GDM1 (cell line): Measurements from ENCODE around the gene CDH4.
"Not testable (repeated sequence)": the region's sequence is repeated elsewhere in the genome, so short reads cannot be mapped to it uniquely, and the experiment has no call there.

Experiments used
- DNase-seq: peaks from one replicate; lab custom pipeline; 2025; lab: John Stamatoyannopoulos, UW

CDH4 gene

DNA sequence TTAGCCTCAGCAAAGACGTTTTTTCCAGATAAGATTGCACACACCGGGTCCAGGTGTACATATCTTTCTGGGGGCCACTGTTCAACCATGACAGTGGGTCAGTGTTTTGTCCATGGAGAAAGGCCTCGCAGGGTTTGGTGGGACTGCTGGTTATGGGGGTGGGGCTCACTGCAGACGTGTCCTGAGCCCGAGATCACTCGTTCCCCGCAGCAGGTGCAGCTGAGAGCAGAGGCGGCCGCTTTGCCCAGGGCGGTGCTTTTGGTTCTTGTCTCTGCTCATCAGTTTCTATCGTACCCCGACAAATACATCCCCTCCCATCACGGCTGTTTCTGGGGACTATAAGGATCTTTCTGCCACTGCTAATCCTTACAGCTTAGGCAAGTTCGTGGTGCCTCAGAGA lies 166.9 kb downstream of the CDH4 start:
- no peak for DNase-seq

DNA sequence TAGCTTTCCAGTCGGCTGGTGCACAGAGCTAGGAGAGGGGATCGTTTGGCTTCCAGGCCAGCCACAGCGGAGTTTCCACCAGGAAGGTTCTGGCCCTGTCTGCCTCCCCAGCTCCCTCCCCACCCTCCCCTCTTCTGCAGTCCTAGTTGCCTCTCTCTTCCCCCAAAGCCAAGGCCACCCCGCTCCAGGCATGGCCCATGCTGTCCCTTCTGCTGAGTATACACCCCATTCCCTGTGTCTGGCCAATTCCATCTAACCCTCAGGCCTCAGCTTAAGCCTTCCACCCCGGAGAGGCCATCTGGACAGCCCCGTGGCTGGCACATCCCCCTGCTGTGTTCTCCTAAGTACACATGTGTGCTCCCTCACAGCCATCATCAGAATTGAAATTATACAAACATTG lies 167.4 kb downstream of the CDH4 start:
- no peak for DNase-seq

DNA sequence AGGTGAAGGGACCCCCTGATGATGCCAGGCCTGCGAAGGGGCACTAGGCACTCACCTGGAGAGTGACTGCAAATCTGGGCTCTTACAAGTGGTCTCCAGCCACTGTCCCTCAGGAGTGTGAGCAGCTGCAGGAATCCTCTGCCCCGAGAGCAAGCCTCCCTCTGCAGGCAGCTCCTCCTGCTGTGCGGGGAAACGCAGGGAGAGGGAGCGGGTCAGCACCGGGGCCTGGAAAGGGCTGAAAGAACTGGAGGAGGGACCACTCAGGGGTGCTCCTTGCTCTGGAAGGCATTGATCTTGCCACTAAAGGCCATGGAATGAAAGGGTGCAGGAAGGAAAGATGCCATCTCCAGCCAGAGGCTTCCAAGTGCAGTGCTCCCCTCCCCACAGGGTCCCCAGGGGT lies 168.0 kb downstream of the CDH4 start:
- no peak for DNase-seq

DNA sequence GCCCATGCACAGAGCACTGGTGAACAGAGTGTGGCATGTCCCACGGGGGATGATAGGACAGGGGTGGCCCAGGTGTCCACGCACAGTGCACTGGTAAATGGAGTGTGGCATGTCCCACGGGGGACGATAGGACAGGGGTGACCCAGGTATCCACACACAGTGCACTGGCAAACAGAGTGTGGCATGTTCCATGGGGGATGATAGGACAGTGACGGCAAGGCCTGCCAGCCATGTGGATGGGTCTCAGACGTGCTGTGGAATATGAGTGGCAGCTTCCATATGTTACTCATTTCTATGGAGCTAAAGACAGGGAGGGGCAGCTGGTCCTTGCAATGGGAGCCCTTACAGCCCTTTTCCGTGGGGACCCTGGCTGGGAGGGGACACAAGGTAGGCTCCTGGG lies 168.7 kb downstream of the CDH4 start:
- no peak for DNase-seq

DNA sequence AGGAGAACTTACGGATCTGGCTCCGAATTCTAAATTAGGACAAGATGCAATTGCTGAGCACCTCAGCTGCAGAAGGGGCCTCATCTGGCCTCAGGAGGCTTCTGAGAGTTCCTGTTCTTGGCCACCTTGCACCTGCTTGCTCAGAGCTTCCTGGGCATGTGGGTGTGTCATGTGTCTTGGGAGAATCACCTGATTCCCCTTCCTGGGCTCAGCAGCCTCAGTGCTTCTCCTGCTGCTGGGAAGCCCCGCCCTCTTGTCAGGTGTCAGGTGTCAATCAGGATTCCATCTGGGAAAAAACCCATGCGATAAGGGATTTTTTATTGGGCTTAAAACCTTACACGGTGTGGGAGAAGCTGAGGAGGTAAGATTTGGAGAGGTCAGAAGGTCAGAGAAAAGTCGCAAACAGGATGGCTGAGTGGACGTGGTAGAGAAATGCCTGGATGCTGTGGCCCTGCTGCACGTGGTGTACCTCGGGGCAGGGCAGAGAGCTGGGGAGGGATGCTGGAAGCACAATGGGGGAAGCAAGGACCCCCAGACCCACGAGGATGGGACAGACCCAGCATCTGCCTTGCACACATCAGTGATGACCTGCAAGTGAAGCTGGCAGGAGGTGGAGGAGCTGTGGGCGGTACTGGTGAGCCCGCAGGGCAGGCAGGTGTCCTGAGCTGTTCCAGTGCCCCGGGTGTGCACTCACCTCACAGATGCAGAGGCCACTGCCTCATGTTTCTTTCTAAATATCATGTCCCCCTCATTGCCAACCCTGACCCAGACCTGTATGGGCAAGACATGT lies 170.8 kb downstream of the CDH4 start:
- DNase-seq = no peak

DNA sequence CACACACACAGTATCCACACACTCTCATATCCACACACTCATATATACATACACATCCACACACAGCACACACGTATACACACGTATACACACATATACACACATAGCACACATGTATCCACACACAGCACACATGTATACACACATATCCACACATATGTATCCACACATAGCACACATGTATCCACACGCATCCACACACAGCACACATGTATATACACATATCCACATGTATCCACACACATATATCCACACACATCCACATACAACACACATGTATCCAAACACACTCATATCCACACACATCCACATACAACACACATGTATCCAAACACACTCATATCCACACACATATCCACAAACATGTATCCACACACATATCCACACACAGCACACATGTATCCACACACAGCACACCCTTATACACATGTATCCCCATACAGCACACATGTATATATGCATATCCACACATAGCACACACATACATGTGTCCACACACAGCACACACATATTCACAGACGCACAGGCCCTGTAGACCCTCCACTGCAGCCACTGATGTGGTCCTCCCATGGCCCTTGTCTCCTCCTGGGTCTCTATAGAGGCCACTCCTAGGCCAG lies 172.1 kb downstream of the CDH4 start:
- DNase-seq = no peak

DNA sequence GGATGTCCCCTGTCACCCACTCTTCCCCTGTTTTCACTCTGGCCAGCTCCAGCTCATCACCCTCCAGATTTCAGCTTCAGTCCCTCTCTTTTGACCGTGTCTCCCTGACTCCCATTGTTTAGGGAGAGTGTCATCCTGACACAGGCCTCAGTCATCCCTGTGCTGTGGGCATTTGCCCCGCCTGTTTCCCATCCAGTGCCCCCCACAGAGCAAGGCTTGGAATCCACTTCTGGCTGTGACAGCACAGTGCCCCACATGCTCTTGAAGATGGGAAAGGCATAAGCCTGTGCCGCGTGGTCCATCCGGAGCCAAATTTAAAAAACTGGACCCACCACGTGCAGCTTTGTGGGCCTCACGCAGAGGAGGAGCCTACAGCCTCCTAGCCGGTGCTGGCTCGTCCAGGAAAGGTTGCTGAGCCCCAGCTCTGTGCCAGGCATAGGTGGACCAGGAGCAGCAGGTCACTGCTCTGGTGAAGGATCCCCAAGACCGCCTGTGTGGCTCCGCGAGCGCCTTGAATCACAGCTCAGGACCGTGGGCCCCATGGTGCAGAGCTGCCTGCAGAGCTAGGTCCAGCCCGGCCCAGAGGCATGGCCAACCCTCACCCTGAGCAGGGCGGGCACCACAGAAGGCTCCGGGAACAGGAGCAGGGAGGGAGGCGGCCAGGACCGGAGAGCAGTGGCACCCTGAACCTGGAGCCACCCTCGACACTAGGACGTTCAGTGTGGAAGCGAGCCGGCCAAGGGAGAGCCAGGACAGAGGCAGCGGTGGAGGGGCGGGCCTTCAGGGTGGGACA lies 172.8 kb downstream of the CDH4 start:
- DNase-seq = no peak

DNA sequence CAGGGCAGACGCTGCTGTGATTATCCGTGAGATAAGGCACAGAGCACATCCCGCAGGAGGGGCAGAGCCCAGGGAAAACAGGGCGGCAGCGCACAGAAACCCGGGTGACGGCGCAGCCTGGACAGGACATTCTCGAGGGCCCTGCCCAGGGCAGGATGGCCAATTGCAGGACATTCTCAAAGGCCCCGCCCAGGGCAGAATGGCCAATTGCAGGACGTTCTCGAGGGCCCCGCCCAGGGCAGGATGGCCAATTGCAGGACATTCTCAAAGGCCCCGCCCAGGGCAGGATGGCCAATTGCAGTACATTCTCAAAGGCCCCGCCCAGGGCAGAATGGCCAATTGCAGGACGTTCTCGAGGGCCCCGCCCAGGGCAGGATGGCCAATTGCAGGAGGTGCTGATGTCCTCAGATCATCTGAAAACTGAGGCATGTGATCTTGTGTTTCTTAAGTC lies 173.5 kb downstream of the CDH4 start:
- not testable (repeated sequence) for DNase-seq

DNA sequence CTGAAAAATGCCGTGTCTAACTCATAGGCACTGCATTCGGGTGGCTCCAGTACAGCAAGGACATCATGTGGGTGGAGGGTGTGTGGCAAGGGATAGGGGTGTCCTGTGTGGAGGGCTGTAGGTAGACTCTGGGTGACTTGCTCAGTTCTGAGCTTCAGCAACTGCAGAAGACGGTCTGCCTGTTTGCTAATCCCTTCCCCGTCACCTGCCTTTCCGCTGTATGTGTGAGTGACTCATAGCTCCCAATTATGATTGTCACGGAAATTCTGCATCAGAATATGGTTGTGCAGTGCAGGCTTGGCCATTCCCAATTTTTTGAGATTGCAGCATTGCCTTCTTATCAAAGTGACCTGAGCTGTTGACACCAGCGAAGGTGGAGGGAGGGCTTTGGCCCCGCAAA lies 174.3 kb downstream of the CDH4 start:
- no peak for DNase-seq

DNA sequence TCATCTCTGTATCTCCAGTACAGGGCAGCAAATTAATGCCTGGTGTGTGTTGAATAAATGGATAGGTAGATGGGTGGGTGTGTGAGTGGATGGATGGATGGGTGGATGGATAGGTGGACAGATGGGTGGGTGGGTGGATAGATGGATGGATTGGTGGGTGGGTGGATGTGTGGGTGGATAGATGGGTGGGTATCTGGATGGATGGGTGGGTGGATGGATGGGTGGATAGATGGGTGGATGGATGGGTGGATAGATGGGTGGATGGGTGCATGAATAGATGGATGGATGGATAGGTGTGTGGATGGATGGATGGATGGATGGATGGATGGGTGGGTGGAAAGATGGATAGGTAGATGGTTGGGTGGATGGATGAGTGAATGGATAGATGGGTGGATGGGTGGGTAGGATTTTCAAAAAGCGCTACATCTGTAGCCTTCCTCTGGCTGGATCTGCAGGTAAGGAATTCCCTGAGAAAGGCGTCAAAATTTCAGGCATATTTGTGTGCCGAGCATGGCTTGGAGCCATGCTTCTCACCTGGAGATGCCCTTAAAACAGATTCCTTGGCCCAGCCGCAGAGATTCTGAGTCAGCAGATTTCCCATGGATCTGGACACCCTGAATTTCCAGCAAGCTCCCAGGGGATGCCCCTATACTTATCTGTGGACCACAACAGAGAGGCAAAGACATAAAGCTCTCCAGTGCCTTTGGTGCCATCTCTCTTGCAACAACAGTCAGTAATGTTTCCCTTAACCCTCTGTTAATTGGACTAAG lies 177.6 kb downstream of the CDH4 start:
- no peak for DNase-seq

DNA sequence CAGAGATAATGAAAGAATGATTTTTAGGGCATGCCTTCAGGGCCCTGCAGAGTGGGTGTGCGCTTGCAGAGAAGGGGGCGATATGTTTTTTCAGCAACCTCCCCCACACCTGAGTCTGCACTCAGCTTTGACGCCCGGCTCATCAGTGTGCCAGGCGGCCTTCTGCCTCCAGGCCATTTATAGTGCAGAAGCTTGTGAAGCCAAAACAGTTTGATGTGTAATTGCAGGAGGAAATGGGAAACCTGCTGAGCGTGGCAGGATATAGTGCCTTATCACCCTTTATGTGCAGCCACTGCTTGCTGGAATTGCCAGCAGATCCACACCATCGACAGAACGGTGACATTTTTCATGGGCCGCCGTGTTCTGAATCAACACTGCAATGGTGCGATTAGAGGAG lies 178.2 kb downstream of the CDH4 start:
- no peak for DNase-seq

DNA sequence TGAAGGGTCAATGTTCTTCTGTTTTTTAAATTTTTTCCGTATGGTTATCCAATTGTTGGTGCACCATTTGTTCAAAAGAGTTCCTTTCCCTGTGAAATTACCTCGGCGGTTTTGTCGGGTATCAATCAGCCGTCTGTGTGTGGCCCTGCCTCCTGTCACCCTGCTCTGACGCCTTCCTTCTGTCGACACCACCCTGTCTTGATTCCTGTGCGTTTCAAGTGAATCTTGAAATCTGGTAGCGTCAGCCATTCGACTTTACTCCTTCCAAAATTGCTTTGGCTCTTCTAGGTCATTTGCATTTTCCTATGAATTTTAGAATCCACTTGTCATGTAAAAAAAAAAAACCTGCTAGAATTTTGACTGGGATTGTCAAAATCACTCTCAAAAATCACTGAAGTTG lies 181.1 kb downstream of the CDH4 start:
- no peak for DNase-seq

DNA sequence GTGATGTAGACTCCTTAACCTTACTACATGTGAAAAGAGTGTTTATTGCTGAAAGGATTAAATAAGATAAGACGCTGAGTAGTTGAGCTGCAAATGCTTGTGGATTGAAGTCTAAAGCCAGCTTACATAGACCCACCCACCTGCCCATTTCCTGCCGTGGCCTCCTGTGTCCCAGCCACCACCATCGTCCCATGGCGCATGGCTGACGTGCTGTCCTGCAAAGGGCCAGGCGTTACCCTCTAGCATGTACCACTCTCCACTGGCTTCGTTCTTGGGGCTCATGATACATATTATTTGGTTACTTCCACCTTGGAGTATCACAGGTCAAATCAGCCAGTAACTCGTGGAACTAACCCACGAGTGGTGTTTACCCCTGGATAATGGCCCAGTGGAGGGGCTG lies 181.8 kb downstream of the CDH4 start:
- no peak for DNase-seq

DNA sequence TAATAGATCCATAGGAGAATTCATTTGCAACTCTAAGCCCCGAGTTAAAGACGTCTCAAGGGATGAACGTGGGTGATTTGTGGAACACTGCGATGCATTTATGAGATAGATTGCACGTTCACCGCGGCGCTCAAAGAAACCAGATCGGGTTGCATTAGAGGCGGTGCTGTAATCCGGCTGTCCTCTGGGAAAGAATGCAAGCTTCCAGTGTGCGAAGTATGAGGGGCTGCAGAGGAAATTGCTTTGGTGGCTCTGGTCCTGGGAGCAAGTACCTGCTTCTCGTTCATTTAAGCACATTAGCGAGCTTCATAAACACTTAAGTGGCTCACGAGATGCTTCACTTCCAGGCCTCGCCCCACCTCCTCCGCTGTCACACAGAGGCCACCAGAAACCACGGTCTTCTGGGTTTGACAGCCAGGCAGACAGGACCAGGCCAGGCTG lies 182.3 kb downstream of the CDH4 start:
- DNase-seq = no peak

DNA sequence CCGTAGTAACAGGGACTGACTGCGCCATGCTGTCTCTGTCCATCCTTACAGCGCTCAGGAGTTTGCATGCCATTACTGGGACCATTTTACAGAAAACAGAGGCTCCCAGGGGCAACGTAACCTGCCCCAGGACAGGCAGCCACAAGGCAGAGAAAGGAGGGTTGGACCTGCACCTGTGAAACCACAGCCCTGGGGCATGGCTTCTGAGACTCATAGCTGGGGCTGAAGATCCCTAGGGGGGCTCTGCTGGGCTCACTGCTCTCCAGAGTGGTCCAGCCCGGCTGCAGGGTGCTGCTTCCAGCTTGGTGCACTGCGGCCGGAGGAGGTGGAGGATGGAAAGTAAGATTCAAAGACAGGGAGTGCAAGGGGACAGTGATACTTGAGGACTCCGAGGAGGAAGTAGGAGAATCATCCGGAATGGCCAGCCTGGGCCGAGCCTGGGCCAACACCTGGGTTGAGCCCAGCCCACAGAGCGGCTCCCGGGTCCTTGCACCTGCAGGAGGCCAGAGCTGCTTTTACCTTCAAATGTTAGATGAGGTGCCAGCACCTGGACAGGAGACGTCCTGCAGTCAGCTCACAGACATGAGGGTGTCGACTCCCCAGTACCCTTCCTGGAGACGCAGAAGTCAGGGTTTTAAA lies 183.2 kb downstream of the CDH4 start:
- no peak for DNase-seq

DNA sequence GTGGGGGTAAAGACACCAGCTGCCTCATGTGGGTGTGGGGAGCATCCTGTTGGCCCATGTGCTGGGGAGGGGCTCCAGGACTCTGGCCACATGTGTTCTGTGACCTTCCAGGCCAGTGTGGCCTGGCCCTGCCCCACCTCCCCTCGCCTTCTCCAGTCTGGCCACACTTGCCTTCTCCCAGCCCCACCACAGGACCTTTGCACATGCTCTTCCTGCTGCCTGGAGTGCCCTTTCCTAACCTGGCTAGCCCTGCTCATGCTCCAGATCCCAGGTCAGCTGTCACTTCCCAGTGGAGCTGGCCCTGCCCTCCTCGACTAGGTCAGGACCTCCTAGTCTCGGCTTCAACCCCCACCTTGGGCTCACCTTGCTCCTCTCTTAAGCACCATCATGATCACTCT lies 183.8 kb downstream of the CDH4 start:
- DNase-seq = no peak

DNA sequence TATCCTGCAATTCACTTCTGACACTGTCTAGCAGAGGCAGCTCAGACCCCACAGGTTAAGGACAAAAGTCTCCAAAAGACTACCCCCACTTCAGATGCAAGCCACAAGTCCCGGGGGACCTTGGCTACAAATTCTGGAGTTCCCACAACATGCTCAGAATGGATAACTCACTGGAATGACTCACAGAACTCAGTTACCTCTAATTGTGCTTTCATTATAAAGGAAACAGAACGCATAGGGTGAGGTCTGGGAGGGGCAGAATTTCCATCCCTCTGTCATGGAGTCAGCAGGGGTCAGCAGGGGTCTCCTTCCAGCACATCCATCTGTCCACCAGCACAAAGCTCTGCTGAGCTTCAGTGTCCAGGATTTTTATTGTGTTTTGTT lies 184.2 kb downstream of the CDH4 start:
- DNase-seq = no peak

DNA sequence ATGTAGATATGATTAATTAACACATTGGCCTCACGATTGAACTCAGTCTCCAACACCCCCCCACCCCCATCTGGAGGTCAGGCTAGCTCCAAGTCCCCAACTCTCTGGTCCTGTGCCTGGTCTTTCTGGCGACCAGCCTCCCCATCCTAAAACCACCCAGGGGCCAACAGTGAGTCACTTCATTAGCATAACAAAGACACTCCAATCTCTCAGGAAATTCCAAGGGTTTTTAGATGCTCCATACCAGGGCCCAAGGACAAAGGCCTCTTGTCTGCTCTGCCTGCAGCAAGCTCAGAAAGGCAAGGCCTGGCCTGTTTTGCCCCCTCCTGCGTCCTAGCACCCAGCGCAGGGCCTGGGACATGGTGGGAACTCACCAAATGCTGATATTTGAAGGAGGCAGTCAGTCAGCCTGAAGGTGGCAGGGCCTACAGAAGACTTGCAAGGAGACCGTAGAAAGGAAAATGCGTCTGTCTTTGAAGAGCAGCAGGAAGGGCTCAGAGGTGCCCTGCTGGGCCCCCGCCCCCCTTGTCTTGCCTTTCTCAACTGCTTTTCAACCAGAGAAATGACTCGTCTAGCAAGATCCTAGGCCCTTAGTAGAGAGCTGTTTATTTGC lies 184.7 kb downstream of the CDH4 start:
- DNase-seq = no peak

DNA sequence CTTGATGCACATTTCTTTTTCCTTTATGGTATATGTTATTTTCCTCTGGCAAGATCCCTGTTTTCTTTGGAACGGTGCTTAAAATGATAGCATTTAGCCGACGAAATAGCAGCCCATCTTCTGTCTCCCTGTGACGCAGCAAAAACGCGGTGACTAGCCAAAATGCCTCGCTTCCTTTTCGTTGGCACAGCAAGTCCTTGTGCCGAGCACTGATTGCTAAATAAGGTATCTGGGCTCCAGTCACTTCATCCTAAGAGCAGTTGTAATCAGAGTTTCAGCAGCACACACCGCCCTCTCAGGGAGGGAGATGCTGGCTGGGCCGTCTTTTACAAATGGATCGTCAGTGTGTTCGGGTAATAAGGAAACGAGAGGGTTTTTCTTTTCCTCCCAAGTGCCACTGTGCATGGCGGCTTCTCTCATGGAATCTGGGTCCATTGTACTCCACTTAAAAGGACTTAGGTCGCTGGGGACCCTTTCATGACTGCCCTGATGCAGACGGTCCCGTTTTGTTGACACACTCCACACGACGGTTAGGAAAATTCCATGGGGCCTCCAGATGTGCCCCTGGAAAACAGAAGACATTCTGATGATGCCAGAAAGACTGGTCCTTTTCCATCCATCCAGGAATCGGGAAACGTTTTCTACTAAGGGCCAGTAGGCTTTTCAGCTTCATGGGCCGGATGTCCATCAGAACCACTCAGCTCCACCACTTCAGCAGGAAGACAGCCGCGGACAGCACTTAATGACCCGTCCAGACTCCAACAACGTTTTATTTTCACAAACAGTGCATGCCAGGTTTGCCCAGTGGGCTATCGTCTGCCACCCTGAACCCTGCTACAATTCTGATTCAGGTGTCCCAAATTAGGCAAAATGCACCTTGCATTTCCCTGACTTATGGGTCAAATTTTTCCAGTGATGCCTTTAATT lies 185.5 kb downstream of the CDH4 start:
- DNase-seq = no peak

DNA sequence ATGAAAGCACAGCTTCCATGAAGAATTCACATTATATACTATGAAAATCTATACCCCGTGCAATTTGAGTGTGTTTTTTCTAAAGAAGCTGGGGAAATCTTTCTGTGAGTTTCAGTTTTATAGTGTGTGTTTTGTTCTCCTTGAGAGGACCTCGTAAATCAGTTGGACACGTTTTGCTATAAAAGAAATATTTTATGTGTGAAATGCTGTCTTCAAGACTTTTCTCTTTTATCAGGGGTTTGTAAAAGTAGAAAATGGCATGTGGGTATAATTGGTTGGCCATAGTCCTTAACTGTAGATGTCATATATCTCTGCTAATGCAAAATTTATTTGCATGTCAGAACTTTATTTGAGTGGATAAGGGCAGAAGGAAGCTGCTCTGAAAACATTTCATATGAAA lies 186.2 kb downstream of the CDH4 start:
- DNase-seq = no peak
